ENCODE measurements around the gene CYREN. TPM values are rescaled to one million over a fixed set of nuclear protein-coding genes. Genes with fewer than 3 reads are reported as not detected.
A peak's percentile ranks its signal among the peaks of the same experiment; 100 is the strongest.
"Not testable (repeated sequence)": the region's sequence is repeated elsewhere in the genome, so short reads cannot be mapped to it uniquely, and the experiment has no call there.

Gene CYREN
- total RNA-seq, 1 donor from 2014 or later = 44.4 TPM

DNA sequence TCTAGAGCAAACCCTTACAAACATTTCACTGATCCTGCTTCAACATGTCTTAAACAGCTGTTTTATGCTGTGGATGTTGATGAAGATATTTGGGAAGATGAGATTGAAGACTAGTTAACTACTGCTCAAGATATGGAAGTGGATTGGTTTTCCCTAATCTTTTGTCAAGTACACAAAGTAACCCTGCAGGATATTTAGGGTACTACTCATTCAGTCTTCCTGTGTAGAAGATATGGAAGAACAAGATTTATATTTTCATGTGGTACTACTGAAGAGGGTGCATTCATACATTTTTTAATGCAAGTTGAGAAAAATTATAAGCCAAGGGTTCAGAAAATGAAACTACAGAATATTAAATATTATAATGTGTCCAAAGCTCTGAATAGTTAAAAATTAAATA lies 40.9 kb downstream of the CYREN start:
- H3K27me3 Mint-ChIP-seq (ENCODE audit: low read depth) = peaks cover 15% of the 10 kb centered on the region
- no peak for DNase-seq (ENCODE audit: low spot score in 2 of 2, unreplicated experiment in 2 of 2)
- no peak overlapping the region for H3K4me3 Mint-ChIP-seq
- H3K27ac Mint-ChIP-seq = no peak overlapping the region
- TF ChIP-seq, protein P1, sequence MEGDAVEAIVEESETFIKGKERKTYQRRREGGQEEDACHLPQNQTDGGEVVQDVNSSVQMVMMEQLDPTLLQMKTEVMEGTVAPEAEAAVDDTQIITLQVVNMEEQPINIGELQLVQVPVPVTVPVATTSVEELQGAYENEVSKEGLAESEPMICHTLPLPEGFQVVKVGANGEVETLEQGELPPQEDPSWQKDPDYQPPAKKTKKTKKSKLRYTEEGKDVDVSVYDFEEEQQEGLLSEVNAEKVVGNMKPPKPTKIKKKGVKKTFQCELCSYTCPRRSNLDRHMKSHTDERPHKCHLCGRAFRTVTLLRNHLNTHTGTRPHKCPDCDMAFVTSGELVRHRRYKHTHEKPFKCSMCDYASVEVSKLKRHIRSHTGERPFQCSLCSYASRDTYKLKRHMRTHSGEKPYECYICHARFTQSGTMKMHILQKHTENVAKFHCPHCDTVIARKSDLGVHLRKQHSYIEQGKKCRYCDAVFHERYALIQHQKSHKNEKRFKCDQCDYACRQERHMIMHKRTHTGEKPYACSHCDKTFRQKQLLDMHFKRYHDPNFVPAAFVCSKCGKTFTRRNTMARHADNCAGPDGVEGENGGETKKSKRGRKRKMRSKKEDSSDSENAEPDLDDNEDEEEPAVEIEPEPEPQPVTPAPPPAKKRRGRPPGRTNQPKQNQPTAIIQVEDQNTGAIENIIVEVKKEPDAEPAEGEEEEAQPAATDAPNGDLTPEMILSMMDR (IDR thresholded peaks at IDR 0.05; ENCODE audit: unreplicated experiment) = peak; percentile 47
- peaks cover 20% of the 10 kb centered on the region for H3K9me3 Mint-ChIP-seq
- no peaks in the 10 kb centered on the region for H3K4me1 Mint-ChIP-seq
- H3K36me3 Mint-ChIP-seq = no peaks in the 10 kb centered on the region

DNA sequence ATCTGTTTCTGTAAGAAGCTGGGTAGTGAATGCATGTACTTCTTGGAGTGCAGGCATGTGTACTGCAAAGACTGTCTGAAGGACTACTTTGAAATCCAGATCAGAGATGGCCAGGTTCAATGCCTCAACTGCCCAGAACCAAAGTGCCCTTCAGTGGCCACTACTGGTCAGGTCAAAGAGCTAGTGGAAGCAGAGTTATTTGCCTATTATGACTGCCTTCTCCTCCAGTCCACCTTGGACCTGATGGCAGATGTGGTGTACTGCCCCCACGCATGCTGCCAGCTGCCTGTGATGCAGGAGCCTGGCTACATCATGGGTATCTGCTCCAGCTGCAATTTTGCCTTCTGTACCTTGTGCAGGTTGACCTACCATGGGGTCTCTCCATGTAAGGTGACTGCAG lies 41.6 kb downstream of the CYREN start:
- Mint-ChIP-seq H3K9me3 (peaks cover 24% of the 10 kb centered on the region), H3K4me1 (no peaks in the 10 kb centered on the region), H3K27ac (no peak overlapping the region), H3K27me3 (ENCODE audit: low read depth) (peaks cover 22% of the 10 kb centered on the region), H3K4me3 (no peak overlapping the region), H3K36me3 (no peaks in the 10 kb centered on the region)
- TF ChIP-seq, protein P1 (IDR thresholded peaks at IDR 0.05; ENCODE audit: unreplicated experiment) = no peak
- DNase-seq (ENCODE audit: low spot score in 2 of 2, unreplicated experiment in 2 of 2) = no peak

DNA sequence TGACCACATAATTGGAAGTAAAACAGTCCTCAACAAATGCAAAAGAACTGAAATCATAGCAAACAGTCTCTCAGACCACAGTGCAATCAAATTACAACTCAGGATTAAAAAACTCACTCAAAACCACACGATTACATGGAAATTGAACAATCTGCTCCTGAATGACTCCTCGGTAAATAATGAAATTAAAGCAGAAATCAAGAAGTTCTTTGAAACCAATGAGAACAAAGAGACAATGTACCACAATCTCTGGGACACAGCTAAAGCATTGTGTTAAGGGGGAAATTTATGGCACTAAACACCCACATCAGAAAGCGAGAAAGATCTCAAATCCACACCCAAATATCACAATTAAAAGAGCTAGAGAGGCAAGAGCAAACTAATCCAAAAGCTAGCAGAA lies 45.9 kb downstream of the CYREN start:
- H3K27me3 Mint-ChIP-seq (ENCODE audit: low read depth) = peaks cover 22% of the 10 kb centered on the region
- H3K36me3 Mint-ChIP-seq; H3K4me3 Mint-ChIP-seq; H3K27ac Mint-ChIP-seq; DNase-seq (ENCODE audit: low spot score in 2 of 2, unreplicated experiment in 2 of 2); H3K4me1 Mint-ChIP-seq: not testable (repeated sequence)
- H3K9me3 Mint-ChIP-seq = peaks cover 30% of the 10 kb centered on the region

DNA sequence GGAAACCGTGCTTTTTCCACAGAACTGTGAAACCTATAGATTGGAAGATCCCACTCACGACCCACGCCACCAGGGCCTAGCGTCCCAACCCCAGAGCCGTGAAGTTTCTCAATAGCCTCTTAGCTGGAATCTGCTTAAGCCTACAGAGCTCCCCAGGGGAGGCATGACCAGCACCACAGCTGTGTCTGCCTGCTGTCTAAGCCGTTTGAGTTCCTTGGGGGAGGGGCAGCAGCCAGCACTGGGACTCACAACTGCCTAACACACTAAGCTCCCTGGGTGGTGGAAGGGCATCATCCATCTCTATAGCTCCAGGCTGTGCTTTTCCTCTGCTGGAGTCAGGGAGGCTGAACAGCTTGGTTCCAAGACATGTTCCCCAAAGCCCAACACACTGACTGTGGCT lies 48.6 kb downstream of the CYREN start:
- Mint-ChIP-seq H3K4me1 (peaks cover 8% of the 10 kb centered on the region), H3K27me3 (ENCODE audit: low read depth) (peaks cover 22% of the 10 kb centered on the region), H3K4me3 (no peak overlapping the region), H3K36me3 (peaks cover 11% of the 10 kb centered on the region), H3K27ac (no peak overlapping the region), H3K9me3 (peaks cover 38% of the 10 kb centered on the region)
- TF ChIP-seq, protein P1 (IDR thresholded peaks at IDR 0.05; ENCODE audit: unreplicated experiment) = no peak
- DNase-seq (ENCODE audit: low spot score in 2 of 2, unreplicated experiment in 2 of 2) = no peak

DNA sequence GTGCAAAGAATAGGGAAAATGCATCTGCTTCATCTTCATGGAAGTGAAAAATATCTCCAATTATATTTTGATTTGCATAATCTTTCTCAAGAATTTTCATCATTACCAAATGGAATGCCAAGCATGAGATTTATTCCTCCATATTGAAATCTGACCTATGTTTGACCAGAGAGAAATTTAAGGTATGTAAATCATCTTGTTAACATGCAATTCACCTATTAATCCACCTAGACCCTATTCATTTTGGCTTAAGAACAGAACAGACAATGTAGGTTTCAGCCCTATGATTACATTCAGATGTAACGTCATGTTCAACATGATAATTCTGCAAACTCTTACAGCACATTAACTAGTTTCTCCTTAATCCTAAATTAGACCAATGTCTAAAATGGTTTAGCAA lies 53.4 kb downstream of the CYREN start:
- H3K9me3 Mint-ChIP-seq = peaks cover 18% of the 10 kb centered on the region
- DNase-seq (ENCODE audit: low spot score in 2 of 2, unreplicated experiment in 2 of 2) = no peak
- no peaks in the 10 kb centered on the region for H3K27me3 Mint-ChIP-seq (ENCODE audit: low read depth)
- H3K27ac Mint-ChIP-seq = no peak overlapping the region
- TF ChIP-seq, protein P1 (IDR thresholded peaks at IDR 0.05; ENCODE audit: unreplicated experiment) = no peak
- H3K4me3 Mint-ChIP-seq = no peak overlapping the region
- H3K4me1 Mint-ChIP-seq = peaks cover 9% of the 10 kb centered on the region
- H3K36me3 Mint-ChIP-seq = peaks cover 11% of the 10 kb centered on the region

Small RNAs within 50 kb of the gene (microRNA-seq; reads per million reads assigned to microRNA genes)
- not detected for gene MIR6509

Other genes with a start within 250 kb of the CYREN start
- 2.2 to 3.7 TPM (median 2.3 TPM) in 3 replicates for gene AGBL3, start 184.2 kb downstream of the CYREN start, total RNA-seq
- 0.14 to 0.40 TPM in 2 of 3 replicates, not detected in the other for gene TMEM140, start 22.6 kb downstream of the CYREN start, total RNA-seq
- gene WDR91, start 40.8 kb upstream of the CYREN start, total RNA-seq = 15.0 to 17.4 TPM (median 16.5 TPM) in 3 replicates
- not detected in 3 replicates for gene STRA8, start 63.1 kb upstream of the CYREN start, total RNA-seq

Data from mesothelial cell of epicardium (in vitro differentiated cells).